Measurements from ENCODE around the gene MBP.

Gene MBP

DNA sequence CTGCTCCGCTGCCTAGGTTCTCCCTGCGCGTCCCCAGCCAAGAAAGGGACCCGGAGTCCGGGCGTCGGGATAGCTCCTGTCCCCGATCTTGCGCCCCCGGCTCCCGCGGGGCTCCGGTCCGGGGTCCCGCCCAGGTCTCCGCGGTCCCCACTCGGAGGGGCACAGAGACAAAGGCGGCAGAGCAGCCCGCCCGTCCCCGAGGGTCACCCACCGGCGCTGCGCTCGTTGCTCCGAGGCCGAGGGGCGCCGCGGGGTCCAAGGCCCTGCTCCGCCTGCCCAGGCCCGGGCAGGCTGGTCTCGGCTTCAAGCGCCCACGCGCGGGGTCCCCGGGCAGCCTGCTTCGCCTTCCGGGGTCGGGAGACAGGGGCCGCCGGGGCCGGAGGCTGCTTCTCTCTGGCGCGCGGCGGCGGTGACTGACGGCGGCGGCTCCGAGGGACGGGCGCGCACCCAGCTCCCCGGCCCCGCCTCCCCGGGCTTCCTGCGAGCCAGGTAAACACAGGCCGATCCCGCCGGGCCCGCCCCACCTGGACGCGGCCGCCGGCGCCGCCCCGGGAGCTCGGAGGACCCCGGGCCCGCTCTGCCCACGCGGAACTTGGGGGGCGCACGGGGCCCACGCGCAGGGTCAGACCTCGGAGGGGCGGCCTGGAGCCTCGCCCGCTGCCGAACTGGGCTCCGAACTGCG lies at the start of gene MBP:
MBP (minus strand) TSS at position 415 of the 682 bp plus-strand sequence. CDS start 27,522 bp downstream, outside the sequence.
- peak in 1 of 2 donors; percentile 61 for DNase-seq (ENCODE audit: low read depth in 2 of 2)

- no peak for DNase-seq (ENCODE audit: low read depth in 2 of 2)
Observed at GRCh38 chr18:77181950-77182707, 49.5 kb upstream of the MBP start.

GRCh38 chr18:77178559-77178958 lies 46.0 kb upstream of the MBP start:
- DNase-seq (ENCODE audit: low read depth in 2 of 2), result no peak

GRCh38 chr18:77177009-77177408 lies 44.4 kb upstream of the MBP start:
- no peak for DNase-seq (ENCODE audit: low read depth in 2 of 2)

GRCh38 chr18:77173275-77174030 lies 40.9 kb upstream of the MBP start:
- DNase-seq (ENCODE audit: low read depth in 2 of 2), result no peak

DNA sequence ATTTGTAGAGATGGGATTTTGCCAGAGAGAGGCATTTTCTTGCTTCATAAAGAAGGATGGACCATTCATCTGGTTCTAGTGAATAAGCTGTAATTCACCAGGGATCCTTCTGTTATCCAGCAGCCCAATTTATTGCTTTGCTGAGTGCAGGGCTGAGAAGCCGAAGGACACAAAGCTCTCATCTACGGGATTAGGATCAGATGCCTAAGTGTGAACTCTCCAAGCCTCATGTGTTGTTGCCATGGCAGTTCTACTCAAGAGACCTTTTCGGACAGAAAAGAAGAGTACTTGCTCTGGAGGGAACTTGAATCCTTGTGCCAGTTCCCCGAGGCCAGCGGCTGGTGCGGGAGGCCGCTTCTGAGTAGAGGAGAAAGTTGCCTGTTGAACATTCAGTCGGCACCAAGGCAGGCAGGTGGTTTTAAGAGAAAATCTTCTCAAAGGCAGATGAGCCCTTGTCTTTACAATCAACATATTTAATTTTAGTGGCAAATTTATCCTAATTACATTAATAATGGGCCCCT lies 38.4 kb upstream of the MBP start:
- no peak for DNase-seq (ENCODE audit: low read depth in 2 of 2)

DNA sequence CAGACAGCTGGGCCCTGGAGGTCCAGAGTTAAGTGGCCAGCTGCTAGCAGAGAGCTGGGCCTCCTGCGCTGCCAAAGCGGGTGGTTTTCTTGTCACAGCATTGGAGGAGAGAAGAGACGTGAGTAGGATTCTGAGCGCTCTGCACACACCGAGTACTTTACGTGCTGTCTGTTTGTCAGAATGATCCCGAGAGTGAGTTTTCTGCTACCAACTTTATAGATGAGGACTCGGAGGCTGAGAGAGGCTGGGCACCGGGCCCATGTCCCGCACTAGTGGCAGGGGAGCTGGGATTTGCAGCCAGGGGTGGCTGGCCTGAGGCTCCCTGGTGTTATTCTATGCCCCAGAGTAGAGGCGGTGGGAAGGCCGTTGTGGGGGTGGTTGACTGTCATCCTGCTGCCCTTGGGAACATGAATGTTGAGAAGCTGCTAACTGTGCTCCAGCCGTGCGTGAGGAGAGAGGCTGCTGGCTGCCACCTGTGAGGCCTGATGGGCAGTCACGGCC lies 36.3 kb upstream of the MBP start:
- no peak for DNase-seq (ENCODE audit: low read depth in 2 of 2)

DNA sequence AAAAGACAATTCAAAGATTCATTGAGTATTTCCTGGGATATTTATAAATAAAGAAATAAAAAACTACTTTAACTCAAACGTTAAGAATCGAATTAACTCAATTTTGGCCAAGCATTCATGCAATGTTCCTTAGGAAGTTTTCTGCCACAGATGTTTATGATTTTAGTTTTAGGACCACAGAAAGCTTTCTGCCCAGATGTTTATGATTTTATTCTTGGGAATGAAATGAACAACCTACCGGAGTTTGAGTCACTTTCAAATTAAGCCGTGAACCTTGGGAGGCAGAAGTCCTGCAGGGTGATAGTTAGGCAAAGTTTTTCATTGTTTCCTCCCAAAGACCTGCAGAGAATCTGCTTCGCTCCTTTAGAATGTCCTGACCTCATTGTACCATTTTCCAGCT lies 34.7 kb upstream of the MBP start:
- no peak for DNase-seq (ENCODE audit: low read depth in 2 of 2)

GRCh38 chr18:77166523-77166922 lies 33.9 kb upstream of the MBP start:
- DNase-seq (ENCODE audit: low read depth in 2 of 2), result no peak

- DNase-seq (ENCODE audit: low read depth in 2 of 2), result no peak
Observed at GRCh38 chr18:77165503-77166188, 33.1 kb upstream of the MBP start.

DNA sequence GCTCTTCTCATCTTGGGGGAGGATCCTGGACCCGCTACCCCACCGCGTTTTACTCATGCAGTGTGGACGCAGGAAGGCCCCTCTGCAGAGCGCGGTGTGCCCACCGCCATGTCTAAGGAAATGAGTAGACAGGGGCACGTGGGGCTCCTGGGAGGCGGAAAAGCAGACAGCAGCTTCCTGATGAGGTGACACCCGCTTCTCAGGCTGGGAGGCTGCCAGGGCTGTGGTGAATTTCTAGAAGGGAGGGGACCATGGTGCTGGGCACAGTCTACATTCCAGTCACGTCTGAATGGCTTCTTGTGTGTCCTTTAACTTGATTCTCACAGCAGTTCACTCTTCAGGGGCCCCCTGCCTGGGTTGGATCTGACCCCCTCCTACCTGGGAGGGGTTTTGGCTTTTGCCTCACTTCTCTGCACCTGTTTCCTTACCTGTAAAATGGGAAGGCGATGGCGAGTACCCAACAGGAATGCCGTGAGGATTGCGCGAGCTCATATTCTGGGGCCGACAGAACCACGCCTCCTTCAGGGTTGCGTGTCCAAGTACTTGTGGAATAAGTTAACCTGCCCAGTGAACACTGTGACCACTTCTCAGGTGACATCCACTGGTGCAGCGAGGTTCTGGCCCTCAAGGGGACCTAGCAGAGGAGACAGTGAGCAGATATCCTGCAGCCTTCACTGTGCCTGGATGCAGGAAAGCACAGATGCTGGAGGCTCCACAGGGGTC lies 32.3 kb upstream of the MBP start:
- no peak for DNase-seq (ENCODE audit: low read depth in 2 of 2)

- no peak for DNase-seq (ENCODE audit: low read depth in 2 of 2)
Observed at GRCh38 chr18:77164026-77164425, 31.4 kb upstream of the MBP start.

DNA sequence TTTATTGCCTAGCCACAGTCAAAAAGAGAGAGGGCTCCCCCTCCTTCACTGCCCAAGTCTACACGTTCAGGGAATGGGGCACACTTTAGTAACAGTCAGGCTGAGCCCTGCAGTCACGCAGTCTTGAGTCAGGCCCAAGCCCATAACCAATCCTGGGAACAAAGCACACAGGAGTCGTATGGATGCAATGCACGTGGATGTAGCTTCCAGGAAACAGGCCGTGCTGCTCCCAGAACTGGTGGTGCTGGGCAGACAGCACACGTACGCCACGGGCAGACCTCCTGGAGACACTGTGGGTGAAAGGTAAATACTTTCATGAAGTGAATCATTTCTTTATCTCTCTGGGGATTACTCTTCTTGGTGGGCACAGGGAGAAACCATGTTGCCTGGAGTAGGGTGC lies 30.0 kb upstream of the MBP start:
- DNase-seq (ENCODE audit: low read depth in 2 of 2), result no peak

DNA sequence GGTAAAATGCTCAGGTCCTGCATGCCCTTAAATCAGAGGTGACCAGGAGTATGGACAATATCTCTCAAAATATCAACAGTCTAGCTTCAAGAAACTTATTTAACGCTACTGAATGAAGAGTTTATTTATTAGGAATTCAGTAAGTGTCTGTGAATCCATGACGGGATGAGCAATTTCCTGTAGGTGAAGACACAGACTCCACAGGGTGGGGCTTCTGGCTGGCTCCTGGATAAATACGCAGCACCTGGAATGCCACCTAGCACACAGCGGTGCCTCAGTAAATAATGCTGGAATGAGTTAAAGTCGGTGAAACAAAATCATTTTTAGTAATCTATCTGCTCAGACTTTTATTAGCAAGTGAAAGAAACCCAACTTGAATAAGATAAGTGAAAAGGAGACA lies 29.4 kb upstream of the MBP start:
- DNase-seq (ENCODE audit: low read depth in 2 of 2), result no peak

DNA sequence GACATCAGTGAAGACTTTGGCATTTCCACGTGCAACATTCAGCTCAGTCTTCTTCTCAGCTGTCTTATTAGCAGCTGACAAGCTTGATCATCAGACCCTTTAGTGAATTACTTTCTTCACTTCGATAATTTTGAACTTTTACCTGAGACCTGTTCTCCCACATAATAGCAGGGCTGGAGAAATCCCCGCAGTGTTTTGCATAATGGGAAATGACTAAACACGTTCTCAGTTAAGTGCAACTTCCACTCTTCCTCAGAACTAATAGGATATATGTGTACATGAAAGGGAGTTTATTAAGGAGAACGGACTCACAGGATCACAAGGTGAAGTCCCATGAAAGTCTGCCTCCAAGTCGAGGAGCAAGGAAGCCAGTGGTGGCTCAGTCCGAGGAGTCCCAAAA lies 28.8 kb upstream of the MBP start:
- no peak for DNase-seq (ENCODE audit: low read depth in 2 of 2)

DNA sequence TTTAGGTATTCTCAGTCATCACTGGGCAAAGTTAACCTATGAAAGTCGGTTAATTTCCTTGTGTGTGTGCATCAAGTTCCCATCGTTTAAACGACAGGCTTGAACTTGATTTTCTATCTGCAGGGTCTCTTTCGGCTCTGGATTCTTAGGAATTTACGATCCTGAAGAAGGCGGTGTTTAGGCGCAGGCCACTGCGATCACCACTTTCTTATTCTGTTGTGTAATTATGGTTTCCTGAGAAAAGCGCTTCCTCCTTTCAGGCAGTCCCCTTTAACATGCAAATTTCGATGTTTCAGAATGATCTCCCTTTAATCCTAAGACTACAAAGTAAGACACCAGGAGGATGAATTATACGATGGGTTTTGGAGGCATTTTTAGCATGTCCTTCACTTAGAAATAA lies 27.9 kb upstream of the MBP start:
- DNase-seq (ENCODE audit: low read depth in 2 of 2), result no peak

DNA sequence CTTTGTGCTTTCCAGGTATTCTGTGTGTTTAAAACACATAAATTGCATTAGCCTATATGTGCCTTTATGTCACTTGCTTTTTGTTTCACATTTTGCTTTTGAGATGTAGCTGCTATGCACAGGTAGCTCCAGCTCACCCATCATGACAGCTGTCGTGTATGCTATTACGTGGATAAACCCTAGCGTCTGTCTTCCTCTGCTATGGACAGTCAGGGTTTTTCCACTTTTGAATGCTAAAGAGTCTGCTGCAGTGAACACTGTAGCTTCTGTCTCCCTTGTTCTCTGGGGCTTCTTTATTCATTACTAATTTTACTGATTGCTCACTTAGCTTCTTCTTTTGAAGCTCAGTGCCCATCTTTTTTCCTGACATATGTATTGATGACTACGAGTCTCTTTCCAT lies 24.7 kb upstream of the MBP start:
- no peak for DNase-seq (ENCODE audit: low read depth in 2 of 2)

- no peak for DNase-seq (ENCODE audit: low read depth in 2 of 2)
Observed at GRCh38 chr18:77155031-77155430, 22.4 kb upstream of the MBP start.

DNA sequence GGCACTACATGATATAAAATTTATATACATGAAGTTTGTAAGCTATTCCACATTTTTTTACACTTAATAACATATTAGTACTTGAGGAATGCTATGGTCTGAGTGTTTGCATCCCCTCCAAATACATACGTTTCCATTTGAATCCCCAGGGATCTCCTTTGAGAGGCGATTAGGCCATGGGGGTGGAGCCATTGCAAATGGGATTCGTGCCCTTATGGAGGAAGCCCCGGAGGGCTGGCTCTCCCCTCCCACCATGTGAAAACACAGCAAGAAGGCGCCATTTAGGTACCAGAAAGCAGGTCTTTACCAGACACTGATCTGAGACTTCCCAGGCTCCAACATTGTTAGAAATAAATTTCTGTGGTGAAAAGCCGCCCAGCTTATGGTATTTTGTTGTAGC lies 20.8 kb upstream of the MBP start:
- DNase-seq (ENCODE audit: low read depth in 2 of 2), result no peak

DNA sequence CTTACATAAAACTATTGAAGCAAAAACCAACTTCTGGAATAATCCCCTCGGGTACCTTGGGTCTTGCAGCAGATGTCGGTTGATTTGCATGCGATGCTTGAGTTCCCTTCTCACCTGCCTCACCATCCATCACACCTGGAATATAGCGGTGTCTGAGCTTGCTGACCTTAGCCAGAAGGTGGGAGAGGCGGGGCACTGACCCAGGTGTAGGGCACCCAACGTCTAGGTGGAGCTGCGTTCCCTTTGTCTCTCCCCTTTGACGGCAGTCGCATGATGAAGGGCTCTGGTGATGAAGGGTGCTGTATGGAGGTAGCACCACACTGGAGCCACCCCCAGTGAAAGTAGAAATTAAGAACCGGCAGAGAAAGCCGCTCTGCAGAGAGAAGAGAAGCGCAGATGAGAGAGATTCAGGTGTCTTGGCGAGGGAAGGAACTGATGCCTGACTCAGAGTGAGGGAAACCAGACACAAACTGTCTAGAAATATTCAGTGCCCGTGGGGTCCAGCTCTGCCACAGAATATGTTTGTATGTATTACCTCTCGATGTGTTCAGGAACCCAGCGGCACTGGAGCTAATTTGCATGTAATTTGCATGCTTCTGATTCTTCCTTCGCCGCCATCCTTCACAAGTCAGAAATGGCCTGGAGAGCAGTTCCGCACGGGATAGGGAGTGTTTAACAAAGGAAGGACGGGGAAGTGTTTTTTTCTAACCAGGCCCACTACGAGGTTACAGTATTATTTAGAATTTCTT lies 19.4 kb upstream of the MBP start:
- DNase-seq (ENCODE audit: low read depth in 2 of 2), result no peak

Measured in stimulated activated CD4-positive, alpha-beta T cell treated with anti-CD3 and anti-CD28 coated beads, Interleukin-15, amount 100 ng/mL, for 48 hours (primary cell).